ENCODE data around the gene FAM32A. TPM values are rescaled to one million over a fixed set of nuclear protein-coding genes. Genes with fewer than 3 reads are reported as not detected.

FAM32A gene
- total and polyA plus RNA-seq, 10 of the 15 experiments (the other 5 are each of a cell fraction or from before 2014, with no cell fraction given), result 33.3 to 116 (median 71.9) TPM

DNA sequence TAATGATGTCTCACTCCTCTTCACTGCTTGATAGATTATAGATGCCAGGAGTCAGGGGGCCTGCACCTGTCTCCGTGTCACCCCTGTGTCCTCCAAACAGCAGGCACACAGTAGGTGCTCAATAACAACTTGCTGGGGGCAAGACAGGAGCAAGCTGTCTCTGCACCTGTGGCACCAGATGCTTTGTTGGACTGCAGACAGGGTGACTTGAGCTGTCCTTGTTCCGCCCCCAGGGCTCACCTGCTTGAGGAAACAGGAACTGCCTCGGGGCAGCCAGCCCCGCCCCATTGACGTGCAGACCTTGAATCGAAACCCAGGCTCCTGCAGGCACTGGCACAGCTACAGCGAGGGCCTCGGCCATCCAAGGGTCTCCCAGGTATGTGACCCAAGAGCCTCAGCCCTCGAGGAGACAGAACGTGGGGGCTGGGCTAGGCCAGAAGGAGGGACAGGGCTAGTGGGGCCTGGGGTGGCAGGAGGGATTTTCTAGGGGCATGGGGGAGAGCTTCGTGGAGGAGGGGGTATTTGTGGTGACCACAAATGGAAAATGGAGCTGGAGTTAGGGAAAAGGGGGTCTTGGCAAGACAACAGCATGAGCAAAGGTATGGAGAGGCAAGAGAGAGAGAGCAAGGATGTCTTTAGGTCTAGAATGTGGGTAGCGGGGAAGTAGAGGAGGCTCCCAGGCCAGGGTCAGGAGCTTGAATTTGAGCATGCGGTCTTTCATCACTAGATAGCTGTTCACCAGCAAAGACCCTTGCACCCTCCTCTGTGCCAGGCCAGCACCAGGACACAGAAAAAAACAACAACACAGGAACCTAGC lies 41.6 kb upstream of the FAM32A start, which contains the start of gene HSH2D (continued):
- TF ChIP-seq, protein P1, sequence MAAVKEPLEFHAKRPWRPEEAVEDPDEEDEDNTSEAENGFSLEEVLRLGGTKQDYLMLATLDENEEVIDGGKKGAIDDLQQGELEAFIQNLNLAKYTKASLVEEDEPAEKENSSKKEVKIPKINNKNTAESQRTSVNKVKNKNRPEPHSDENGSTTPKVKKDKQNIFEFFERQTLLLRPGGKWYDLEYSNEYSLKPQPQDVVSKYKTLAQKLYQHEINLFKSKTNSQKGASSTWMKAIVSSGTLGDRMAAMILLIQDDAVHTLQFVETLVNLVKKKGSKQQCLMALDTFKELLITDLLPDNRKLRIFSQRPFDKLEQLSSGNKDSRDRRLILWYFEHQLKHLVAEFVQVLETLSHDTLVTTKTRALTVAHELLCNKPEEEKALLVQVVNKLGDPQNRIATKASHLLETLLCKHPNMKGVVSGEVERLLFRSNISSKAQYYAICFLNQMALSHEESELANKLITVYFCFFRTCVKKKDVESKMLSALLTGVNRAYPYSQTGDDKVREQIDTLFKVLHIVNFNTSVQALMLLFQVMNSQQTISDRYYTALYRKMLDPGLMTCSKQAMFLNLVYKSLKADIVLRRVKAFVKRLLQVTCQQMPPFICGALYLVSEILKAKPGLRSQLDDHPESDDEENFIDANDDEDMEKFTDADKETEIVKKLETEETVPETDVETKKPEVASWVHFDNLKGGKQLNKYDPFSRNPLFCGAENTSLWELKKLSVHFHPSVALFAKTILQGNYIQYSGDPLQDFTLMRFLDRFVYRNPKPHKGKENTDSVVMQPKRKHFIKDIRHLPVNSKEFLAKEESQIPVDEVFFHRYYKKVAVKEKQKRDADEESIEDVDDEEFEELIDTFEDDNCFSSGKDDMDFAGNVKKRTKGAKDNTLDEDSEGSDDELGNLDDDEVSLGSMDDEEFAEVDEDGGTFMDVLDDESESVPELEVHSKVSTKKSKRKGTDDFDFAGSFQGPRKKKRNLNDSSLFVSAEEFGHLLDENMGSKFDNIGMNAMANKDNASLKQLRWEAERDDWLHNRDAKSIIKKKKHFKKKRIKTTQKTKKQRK (IDR thresholded peaks at IDR 0.05; ENCODE audit: low read depth, low read length), result no peak
- TF ChIP-seq, protein P2, sequence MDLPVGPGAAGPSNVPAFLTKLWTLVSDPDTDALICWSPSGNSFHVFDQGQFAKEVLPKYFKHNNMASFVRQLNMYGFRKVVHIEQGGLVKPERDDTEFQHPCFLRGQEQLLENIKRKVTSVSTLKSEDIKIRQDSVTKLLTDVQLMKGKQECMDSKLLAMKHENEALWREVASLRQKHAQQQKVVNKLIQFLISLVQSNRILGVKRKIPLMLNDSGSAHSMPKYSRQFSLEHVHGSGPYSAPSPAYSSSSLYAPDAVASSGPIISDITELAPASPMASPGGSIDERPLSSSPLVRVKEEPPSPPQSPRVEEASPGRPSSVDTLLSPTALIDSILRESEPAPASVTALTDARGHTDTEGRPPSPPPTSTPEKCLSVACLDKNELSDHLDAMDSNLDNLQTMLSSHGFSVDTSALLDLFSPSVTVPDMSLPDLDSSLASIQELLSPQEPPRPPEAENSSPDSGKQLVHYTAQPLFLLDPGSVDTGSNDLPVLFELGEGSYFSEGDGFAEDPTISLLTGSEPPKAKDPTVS (IDR thresholded peaks at IDR 0.05; ENCODE audit: low read depth, low read length), result no peak
- TF ChIP-seq RB1 (IDR thresholded peaks at IDR 0.05; ENCODE audit: borderline replicate concordance) (no peak), EZH2 (IDR thresholded peaks at IDR 0.05; ENCODE audit: borderline replicate concordance, control insufficient read depth, low read depth, low read length) (no peak), ZNF207 (IDR thresholded peaks at IDR 0.05; ENCODE audit: borderline replicate concordance) (no peak), EP300 (IDR thresholded peaks at IDR 0.05; ENCODE audit: borderline replicate concordance in 1 of 2, control insufficient read depth in 1 of 2, low read depth in 2 of 2, low read length in 2 of 2) (peak in 1 of 2 experiments; percentile 81; a peak in 1 of 4 replicates)
